Brain microvascular endothelial cell (primary cell): ENCODE results near the gene DAZL.

Experiments used
- DNase-seq: peaks from one replicate; pipeline ENCODE4 v3.0.0-alpha.2; 2020
- H3K27ac ChIP-seq: fragments of 250-450 bp; sonication (Bioruptor Pico); 2 replicates; pipeline ENCODE4 v1.5.1; 2020; ENCODE audit warnings: mild to moderate bottlenecking, moderate library complexity
- H3K27me3 ChIP-seq: fragments of 250-450 bp; sonication (Bioruptor Pico); replicated peaks from 2 replicates; pipeline ENCODE4 v1.5.1; 2020; ENCODE audit warnings: mild to moderate bottlenecking
- H3K36me3 ChIP-seq: fragments of 250-450 bp; sonication (Bioruptor Pico); replicated peaks from 2 replicates; pipeline ENCODE4 v1.5.1; 2020; ENCODE audit warnings: mild to moderate bottlenecking
- H3K4me3 ChIP-seq: 2 replicates; pipeline ENCODE4 v1.5.1; 2011; ENCODE audit warnings: low read depth, mild to moderate bottlenecking, control low read depth, low read length, moderate library complexity
- in situ Hi-C: cut with HindIII; loops from 2 replicates; pipeline ENCODE4 v1.10.0; 2017; ENCODE audit warnings: low sequenced_read_pairs, low pct_ligation_motif_present
- TF ChIP-seq, protein P1 (sequence below): IDR thresholded peaks from 2 replicates; pipeline ENCODE4 v1.5.1; 2011; ENCODE audit warnings: low read depth, mild to moderate bottlenecking, moderate library complexity, low read length, control low read depth, inconsistent platforms; ENCODE audit errors: missing control alignments

The DAZL gene

DNA sequence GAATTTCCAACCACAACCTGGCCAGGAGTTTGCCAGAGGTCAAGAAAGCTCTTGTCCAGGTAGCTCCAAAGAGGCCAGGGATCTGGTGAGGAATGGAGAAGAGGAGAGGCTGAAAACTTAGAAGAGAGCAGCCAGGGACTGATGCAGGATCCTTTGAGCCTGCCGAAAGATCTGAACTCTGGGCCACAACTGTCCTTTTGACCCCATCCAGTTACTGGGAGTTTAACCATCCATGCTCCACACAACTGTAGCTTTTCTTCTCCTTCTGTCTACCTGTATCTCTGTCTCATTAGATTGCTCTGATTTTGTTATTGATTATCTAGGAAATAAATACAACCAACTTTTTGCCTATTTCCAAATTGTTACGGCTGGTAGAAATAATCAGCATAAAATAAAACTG, 36.7 kb downstream of the DAZL start:
- TF ChIP-seq, protein P1, sequence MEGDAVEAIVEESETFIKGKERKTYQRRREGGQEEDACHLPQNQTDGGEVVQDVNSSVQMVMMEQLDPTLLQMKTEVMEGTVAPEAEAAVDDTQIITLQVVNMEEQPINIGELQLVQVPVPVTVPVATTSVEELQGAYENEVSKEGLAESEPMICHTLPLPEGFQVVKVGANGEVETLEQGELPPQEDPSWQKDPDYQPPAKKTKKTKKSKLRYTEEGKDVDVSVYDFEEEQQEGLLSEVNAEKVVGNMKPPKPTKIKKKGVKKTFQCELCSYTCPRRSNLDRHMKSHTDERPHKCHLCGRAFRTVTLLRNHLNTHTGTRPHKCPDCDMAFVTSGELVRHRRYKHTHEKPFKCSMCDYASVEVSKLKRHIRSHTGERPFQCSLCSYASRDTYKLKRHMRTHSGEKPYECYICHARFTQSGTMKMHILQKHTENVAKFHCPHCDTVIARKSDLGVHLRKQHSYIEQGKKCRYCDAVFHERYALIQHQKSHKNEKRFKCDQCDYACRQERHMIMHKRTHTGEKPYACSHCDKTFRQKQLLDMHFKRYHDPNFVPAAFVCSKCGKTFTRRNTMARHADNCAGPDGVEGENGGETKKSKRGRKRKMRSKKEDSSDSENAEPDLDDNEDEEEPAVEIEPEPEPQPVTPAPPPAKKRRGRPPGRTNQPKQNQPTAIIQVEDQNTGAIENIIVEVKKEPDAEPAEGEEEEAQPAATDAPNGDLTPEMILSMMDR, result no peak
- no peak overlapping the region for H3K4me3 ChIP-seq
- DNase-seq, result no peak
- in situ Hi-C loops, result no loop called here
- no peaks in the 10 kb centered on the region for H3K36me3 ChIP-seq
- H3K27me3 ChIP-seq, result no peaks in the 10 kb centered on the region
- H3K27ac ChIP-seq, result no peak overlapping the region

DNA sequence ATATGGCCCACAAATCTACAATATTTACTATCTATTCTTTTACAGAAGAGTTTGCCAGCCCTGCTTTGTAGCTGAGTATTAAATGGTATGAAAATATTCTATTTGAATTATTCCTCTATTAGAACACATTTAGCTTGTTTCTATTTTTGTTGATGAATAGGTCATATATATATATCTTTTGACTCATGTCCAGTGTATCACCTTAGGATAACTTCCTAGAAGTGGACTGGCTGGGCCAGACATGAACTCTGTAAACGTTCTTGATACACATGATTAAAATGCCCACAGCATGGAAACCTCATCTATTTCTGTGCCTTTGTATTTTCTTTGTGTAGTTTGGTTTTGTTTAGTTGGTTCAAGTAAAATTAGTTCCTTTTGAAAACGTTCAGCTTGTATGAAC, 37.1 kb downstream of the DAZL start:
- Histone ChIP-seq H3K27me3 (no peaks in the 10 kb centered on the region), H3K36me3 (no peaks in the 10 kb centered on the region), H3K27ac (no peak overlapping the region), H3K4me3 (no peak overlapping the region)
- in situ Hi-C loops, result no loop called here
- TF ChIP-seq, protein P1, result no peak
- no peak for DNase-seq

DNA sequence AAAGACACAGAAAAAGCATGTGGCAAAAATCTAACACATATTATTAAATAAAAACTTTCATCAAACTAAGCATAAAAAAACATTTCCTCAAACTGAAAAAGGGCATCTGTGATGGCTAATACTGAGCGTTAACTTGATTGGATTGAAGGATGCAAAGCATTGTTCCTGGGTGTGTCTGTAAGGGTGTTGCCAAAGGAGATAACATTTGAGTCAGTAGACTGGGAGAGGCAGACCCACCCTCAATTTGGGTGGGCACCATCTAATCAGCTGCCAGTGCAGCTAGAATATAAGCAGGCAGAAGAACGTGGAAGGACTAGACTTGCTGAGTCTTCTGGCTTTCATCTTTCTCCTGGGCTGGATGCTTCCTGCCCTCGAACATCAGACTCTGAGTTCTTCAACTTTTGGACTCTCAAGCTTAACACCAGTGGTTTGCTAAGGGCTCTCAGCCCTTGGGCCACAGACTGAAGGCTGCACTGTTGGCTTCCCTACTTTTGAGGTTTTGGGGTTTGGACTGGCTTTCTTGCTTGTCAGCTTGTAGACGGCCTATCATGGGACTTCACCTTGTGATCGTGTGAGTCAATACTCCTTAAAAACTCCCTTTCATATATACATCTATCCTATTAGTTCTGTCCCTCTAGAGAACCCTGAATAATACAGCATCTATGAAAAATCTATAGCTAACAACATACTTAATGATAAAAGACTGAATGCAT, 45.4 kb downstream of the DAZL start:
- no peak for DNase-seq
- TF ChIP-seq, protein P1, result no peak
- Histone ChIP-seq H3K36me3 (no peaks in the 10 kb centered on the region), H3K27me3 (no peaks in the 10 kb centered on the region), H3K27ac (no peak overlapping the region), H3K4me3 (no peak overlapping the region)
- in situ Hi-C loops, result no loop called here

DNA sequence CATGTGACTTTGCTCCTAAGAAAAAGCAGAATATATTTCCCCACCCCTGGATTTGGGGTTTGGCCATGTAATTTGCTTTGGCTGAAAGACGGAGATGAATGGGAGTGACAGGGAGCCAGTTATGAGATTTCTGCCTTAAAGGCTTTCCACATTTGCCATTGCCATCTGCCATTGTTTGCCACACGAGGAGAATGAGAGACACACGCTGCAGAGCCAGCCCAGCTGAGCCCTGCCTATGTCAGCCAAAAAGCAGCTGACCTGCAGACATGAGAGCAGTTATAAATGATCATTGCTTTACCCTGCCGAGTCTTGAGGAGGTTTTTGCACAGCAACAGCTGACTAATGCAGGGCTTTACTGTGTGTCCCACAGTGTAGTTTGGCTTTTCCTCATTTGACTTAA, 51.1 kb downstream of the DAZL start:
- no peak for DNase-seq
- H3K27me3 ChIP-seq, result no peaks in the 10 kb centered on the region
- no peak overlapping the region for H3K4me3 ChIP-seq
- TF ChIP-seq, protein P1, result no peak
- no peaks in the 10 kb centered on the region for H3K36me3 ChIP-seq
- in situ Hi-C loops, result no loop called here
- no peak overlapping the region for H3K27ac ChIP-seq

DNA sequence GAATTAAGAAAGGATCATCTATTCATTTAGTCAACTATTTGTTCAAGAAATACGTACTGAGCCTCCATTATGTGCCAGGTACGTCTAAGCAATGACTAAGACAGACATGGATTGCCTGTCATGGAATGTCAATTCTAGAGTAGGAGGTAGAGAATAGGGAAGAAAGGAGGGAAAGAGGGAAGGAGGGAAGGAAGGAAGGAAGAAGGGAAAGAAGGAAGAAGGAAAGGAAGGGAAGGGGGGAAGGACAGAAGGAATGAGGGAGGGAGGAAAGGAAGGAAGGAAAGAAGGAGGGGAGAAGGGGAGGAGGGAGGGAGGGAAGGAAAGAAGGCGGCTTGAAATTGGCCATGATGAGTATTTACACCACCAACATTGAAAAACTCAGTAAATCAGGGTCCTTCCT, 52.5 kb downstream of the DAZL start:
- Histone ChIP-seq H3K4me3 (no peak overlapping the region), H3K36me3 (no peaks in the 10 kb centered on the region), H3K27ac (no peak overlapping the region), H3K27me3 (no peaks in the 10 kb centered on the region)
- in situ Hi-C loops, result no loop called here
- no peak for DNase-seq
- TF ChIP-seq, protein P1, result no peak
